Measurements from ENCODE around the gene RPL22. TPM values are rescaled to one million over a fixed set of nuclear protein-coding genes. Genes with fewer than 3 reads are reported as not detected.

The RPL22 gene
- total RNA-seq, 4 donors from 2014 or later, result 126 to 281 (median 227) TPM

GRCh38 chr1:6142734-6143133, 56.7 kb downstream of the RPL22 start:
- 81 to 84% methylated on average over 2 to 3 of the region's 4 CpGs for WGBS, 2 donors (ENCODE audit: low coverage in 1 of 2)
- Histone ChIP-seq H3K4me3 (no peak overlapping the region), H3K9me3 (no peaks in the 10 kb centered on the region), H3K36me3 (no peaks in the 10 kb centered on the region), H3K27ac (no peak overlapping the region), H3K27me3 (peaks cover 23% of the 10 kb centered on the region), H3K4me1 (no peaks in the 10 kb centered on the region)
- no peak for TF ChIP-seq POLR2AphosphoS5 (IDR thresholded peaks at IDR 0.05)
- TF ChIP-seq POLR2A (IDR thresholded peaks at IDR 0.05), result no peak
- TF ChIP-seq EP300 (IDR thresholded peaks at IDR 0.05), result no peak
- no peak for TF ChIP-seq CTCF (IDR thresholded peaks at IDR 0.05)
- no peak for ATAC-seq

- H3K4me3 ChIP-seq, result no peak overlapping the region
- ATAC-seq, result no peak
- no peaks in the 10 kb centered on the region for H3K36me3 ChIP-seq
- TF ChIP-seq POLR2AphosphoS5 (IDR thresholded peaks at IDR 0.05), result no peak
- TF ChIP-seq CTCF (IDR thresholded peaks at IDR 0.05), result no peak
- no peak for TF ChIP-seq POLR2A (IDR thresholded peaks at IDR 0.05)
- no peak for TF ChIP-seq EP300 (IDR thresholded peaks at IDR 0.05)
- H3K9me3 ChIP-seq, result no peaks in the 10 kb centered on the region
- peaks cover 17% of the 10 kb centered on the region for H3K27me3 ChIP-seq
- H3K27ac ChIP-seq, result no peak overlapping the region
- 90 to 95% methylated on average over 7 to 12 of the region's 33 CpGs for WGBS, 2 donors (ENCODE audit: low coverage in 1 of 2)
- H3K4me1 ChIP-seq, result no peaks in the 10 kb centered on the region
Observed at GRCh38 chr1:6142036-6142621, 57.3 kb downstream of the RPL22 start.

- 15 to 19% methylated on average over 5 to 7 of the region's 7 CpGs for WGBS, 2 donors (ENCODE audit: low coverage in 1 of 2)
- Histone ChIP-seq H3K27ac (no peak overlapping the region), H3K4me1 (no peaks in the 10 kb centered on the region), H3K27me3 (peaks cover 12% of the 10 kb centered on the region), H3K36me3 (no peaks in the 10 kb centered on the region), H3K9me3 (no peaks in the 10 kb centered on the region), H3K4me3 (no peak overlapping the region)
- no peak for ATAC-seq
- TF ChIP-seq EP300 (IDR thresholded peaks at IDR 0.05), result no peak
- no peak for TF ChIP-seq POLR2AphosphoS5 (IDR thresholded peaks at IDR 0.05)
- no peak for TF ChIP-seq CTCF (IDR thresholded peaks at IDR 0.05)
- TF ChIP-seq POLR2A (IDR thresholded peaks at IDR 0.05), result no peak
Observed at GRCh38 chr1:6141592-6141991, 57.8 kb downstream of the RPL22 start.

GRCh38 chr1:6140413-6140812, 59.0 kb downstream of the RPL22 start:
- Histone ChIP-seq H3K4me3 (no peak overlapping the region), H3K9me3 (no peaks in the 10 kb centered on the region), H3K36me3 (no peaks in the 10 kb centered on the region), H3K4me1 (no peaks in the 10 kb centered on the region), H3K27ac (no peak overlapping the region), H3K27me3 (peaks cover 6% of the 10 kb centered on the region)
- ATAC-seq, result no peak
- TF ChIP-seq EP300 (IDR thresholded peaks at IDR 0.05) (no peak), CTCF (IDR thresholded peaks at IDR 0.05) (no peak), POLR2AphosphoS5 (IDR thresholded peaks at IDR 0.05) (no peak), POLR2A (IDR thresholded peaks at IDR 0.05) (no peak)
- WGBS, 2 donors (ENCODE audit: low coverage in 1 of 2), result 49% methylated on average over 2 of the region's 2 CpGs; no CpG with 5 or more reads in 1 of the 2 donors

GRCh38 chr1:6137758-6138157, 61.6 kb downstream of the RPL22 start:
- no peak overlapping the region for H3K27ac ChIP-seq
- H3K4me3 ChIP-seq, result no peak overlapping the region

More at GRCh38 chr1:6137758-6138157, 61.6 kb downstream of the RPL22 start:
- peaks cover 0 to 1% (median 0%) of the 10 kb centered on the region in 3 donors for H3K9me3 ChIP-seq
- no peak for ATAC-seq
- 20 to 83% methylated on average over 1 of the region's 5 CpGs for WGBS, 2 donors (ENCODE audit: low coverage in 1 of 2)
- H3K36me3 ChIP-seq, result no peaks in the 10 kb centered on the region
- H3K27me3 ChIP-seq, result peaks cover 6% of the 10 kb centered on the region
- TF ChIP-seq CTCF (IDR thresholded peaks at IDR 0.05) (no peak), POLR2AphosphoS5 (IDR thresholded peaks at IDR 0.05) (no peak), EP300 (IDR thresholded peaks at IDR 0.05) (no peak), POLR2A (IDR thresholded peaks at IDR 0.05) (no peak)
- H3K4me1 ChIP-seq, result no peaks in the 10 kb centered on the region
